K562 (cell line): ENCODE results near the gene UNC5B. TPM values are rescaled to one million over a fixed set of nuclear protein-coding genes. Genes with fewer than 3 reads are reported as not detected.

Source experiments
- ARID1B ChIP-seq: fragments of 450-650 bp; IDR thresholded peaks from 2 replicates; pipeline ENCODE4 v1.6.1; 2016; ENCODE audit warnings: antibody characterized with exemption, mild to moderate bottlenecking, inconsistent platforms
- CBFA2T3 ChIP-seq: fragments of 450-650 bp; IDR thresholded peaks from 2 replicates; pipeline ENCODE4 v1.6.1; 2017
- CEBPB ChIP-seq: fragments of 450-650 bp; IDR thresholded peaks from 2 replicates; pipeline ENCODE4 v1.6.1; 2016; ENCODE audit warnings: missing genetic modification characterization, missing compliant biosample characterization
- CTBP1 ChIP-seq: fragments of 450-650 bp; IDR thresholded peaks from 2 replicates; pipeline ENCODE4 v1.6.1; 2016; ENCODE audit warnings: borderline replicate concordance
- DMBX1 ChIP-seq: fragments of 250-450 bp; sonication (Bioruptor Pico); IDR thresholded peaks from 2 replicates; pipeline ENCODE4 v1.8.0; 2022; ENCODE audit warnings: inconsistent platforms, mild to moderate bottlenecking, moderate library complexity, borderline replicate concordance
- EP300 ChIP-seq: IDR thresholded peaks from 2 replicates; pipeline ENCODE4 v1.6.1; 2012; ENCODE audit warnings: low read length, improper control_type of control experiment
- FOSL1 ChIP-seq: fragments of 200-800 bp; sonication (Bioruptor generic); conservative IDR thresholded peaks from 2 replicates; pipeline ENCODE4 v1.6.1; 2016; ENCODE audit warnings: missing genetic modification characterization, missing compliant biosample characterization
- HBP1 ChIP-seq: fragments of 450-650 bp; formaldehyde crosslinking; IDR thresholded peaks from 2 replicates; pipeline ENCODE4 v1.4.0; 2022; ENCODE audit warnings: missing genetic modification characterization
- HDAC2 ChIP-seq: fragments of 450-650 bp; IDR thresholded peaks from 2 replicates; pipeline ENCODE4 v1.6.1; 2016; ENCODE audit warnings: mild to moderate bottlenecking
- ID3 ChIP-seq, 2 experiments: fragments of 250-450 bp in 1 of 2; fragments of 450-650 bp in 1 of 2; sonication (Bioruptor Pico) in 1 of 2; IDR thresholded peaks; 2 replicates each; pipeline versions ENCODE4 v1.6.1 to v1.8.0; 2016 to 2021; ENCODE audit warnings: mild to moderate bottlenecking in 2 of 2, moderate library complexity in 2 of 2, missing compliant biosample characterization in 1 of 2, missing genetic modification characterization in 1 of 2
- L3MBTL2 ChIP-seq: fragments of 450-650 bp; IDR thresholded peaks from 2 replicates; pipeline ENCODE4 v1.6.1; 2016; ENCODE audit warnings: mild to moderate bottlenecking, moderate library complexity
- MAX ChIP-seq: sonication (generic); formaldehyde crosslinking; IDR thresholded peaks from 2 replicates; pipeline ENCODE4 v1.9.0; 2022; ENCODE audit warnings: mild to moderate bottlenecking, missing genetic modification reagents
- MLLT1 ChIP-seq, 2 experiments: fragments of 450-650 bp; IDR thresholded peaks; 2 replicates each; pipeline ENCODE4 v1.6.1; 2016
- MLX ChIP-seq, 2 experiments: fragments of 450-650 bp in 1 of 2; sonication (generic) in 1 of 2; formaldehyde crosslinking; conservative IDR thresholded peaks; 2 replicates each; pipeline versions ENCODE4 v1.4.0 to v1.8.1; 2020 to 2022; ENCODE audit warnings: mild to moderate bottlenecking in 1 of 2, missing genetic modification reagents in 1 of 2
- NRF1 ChIP-seq, 2 experiments: fragments of 450-650 bp; IDR thresholded peaks in 1 of 2; conservative IDR thresholded peaks in 1 of 2; 2 replicates each; pipeline ENCODE4 v1.6.1; 2014; ENCODE audit warnings: mild to moderate bottlenecking in 2 of 2
- PHF21A ChIP-seq: fragments of 450-650 bp; IDR thresholded peaks from 2 replicates; pipeline ENCODE4 v1.6.1; 2017; ENCODE audit warnings: low read depth, borderline replicate concordance
- POLR2A ChIP-seq: fragments of 450-650 bp; conservative IDR thresholded peaks from 2 replicates; pipeline ENCODE4 v1.6.1; 2016
- POLR2B ChIP-seq: fragments of 450-650 bp; IDR thresholded peaks from 2 replicates; pipeline ENCODE4 v1.6.1; 2018; ENCODE audit warnings: low read depth; ENCODE audit not compliant: partially characterized antibody
- POLR2H ChIP-seq: IDR thresholded peaks from 2 replicates; pipeline ENCODE4 v1.6.1; 2016; ENCODE audit warnings: missing genetic modification characterization, low read depth, mild to moderate bottlenecking, control low read depth, missing compliant biosample characterization, moderate library complexity
- SP1 ChIP-seq: sonication (generic); formaldehyde crosslinking; IDR thresholded peaks from 2 replicates; pipeline ENCODE4 v1.8.1; 2022; ENCODE audit warnings: mild to moderate bottlenecking, missing genetic modification reagents
- WHSC1 ChIP-seq: IDR thresholded peaks from one replicate; pipeline ENCODE4 v1.6.1; 2012; ENCODE audit warnings: low read length, control low read depth, inconsistent platforms
- ZBTB17 ChIP-seq: fragments of 450-650 bp; formaldehyde crosslinking; IDR thresholded peaks from 2 replicates; pipeline ENCODE4 v1.4.0; 2020; ENCODE audit warnings: mild to moderate bottlenecking
- ZBTB26 ChIP-seq: fragments of 450-650 bp; formaldehyde crosslinking; IDR thresholded peaks from 2 replicates; pipeline ENCODE4 v1.4.0; 2022; ENCODE audit warnings: missing genetic modification characterization
- ZEB2 ChIP-seq: fragments of 450-650 bp; IDR thresholded peaks from 2 replicates; pipeline ENCODE4 v1.6.1; 2016
- ZNF384 ChIP-seq: IDR thresholded peaks from 2 replicates; pipeline ENCODE4 v1.6.1; 2012; ENCODE audit warnings: low read depth, low read length, improper control_type of control experiment
- polyA plus RNA-seq, 8 experiments: library from polyadenylated mRNA; depleted of rRNA in 4 of 8; stranded (reverse) in 5 of 8; unstranded in 3 of 8; fragments of >200 nt; fragmentation: Nextera tagmentation in 2 of 8; fragmentation: Illumina TruSeq in 1 of 8; extraction: Ambion mirVana in 2 of 8; extraction: Trizol in 1 of 8; gene quantifications; 2 replicates each; pipeline versions ENCODE4 v1.2.1 to v1.2.3, GENCODE V29; 2011 to 2014; ENCODE audit warnings: inconsistent platforms in 1 of 8, missing spikeins in 1 of 8
- total RNA-seq, 7 experiments: library from RNA; depleted of rRNA in 6 of 7; stranded (reverse); fragments of >200 nt in 6 of 7; fragmentation: Illumina TruSeq in 2 of 7; extraction: Trizol in 2 of 7; gene quantifications; 2 replicates each; pipeline versions ENCODE4 v1.2.1 to v1.2.3, GENCODE V29; 2011 to 2021; ENCODE audit warnings: low replicate concordance in 1 of 7

The UNC5B gene
- total and polyA plus RNA-seq, 9 of the 15 experiments (the other 6 are each of a cell fraction or from before 2014, with no cell fraction given) = 0.10 to 8.4 (median 2.1) TPM

- TF ChIP-seq CEBPB (tag) (no peak), MAX (CRISPR knock-in tag) (peak; percentile 86), POLR2A (no peak), ZNF384 (no peak), WHSC1 (no peak), PHF21A (no peak), FOSL1 (tag) (0 out of 2 replicates have a peak, but pooled peaks have one; percentile 26), ID3 (CRISPR knock-in tag; IDR thresholded peaks at IDR 0.05) (no peak), ID3 (tag; IDR thresholded peaks at IDR 0.05) (peak; percentile 73; the same call in 1 of the 2 replicates), CBFA2T3 (peak; percentile 85), POLR2H (no peak), POLR2B (no peak), EP300 (peak; percentile 56), SP1 (CRISPR knock-in tag) (no peak), DMBX1 (CRISPR knock-in tag) (peak; percentile 45; the same call in 1 of the 2 replicates), MLX (CRISPR knock-in tag; conservative IDR thresholded peaks at IDR 0.05) (no peak), CTBP1 (peak; percentile 72), ZBTB26 (CRISPR knock-in tag) (no peak), HDAC2 (peak; percentile 51; the same call in 1 of the 2 replicates), HBP1 (CRISPR knock-in tag) (peak; percentile 34; the same call in 1 of the 2 replicates), MLLT1 (IDR thresholded peaks at IDR 0.05) (0 out of 4 replicates have a peak, but pooled peaks of 1 of the 2 experiments have one; percentile 53), ARID1B (peak; percentile 89; the same call in 1 of the 2 replicates), ZEB2 (peak; percentile 72), NRF1 (conservative IDR thresholded peaks at IDR 0.05 in 1 of 2, IDR thresholded peaks at IDR 0.05 in 1 of 2) (peak; percentile 40 to 44; a peak in 2 of 4 replicates), L3MBTL2 (peak; percentile 69), ZBTB17 (CRISPR knock-in tag) (no peak)
Measured at GRCh38 chr10:71223347-71224058, 11.1 kb downstream of the UNC5B start (continued).
